ENCODE data around the gene DENND10.
"Not testable (repeated sequence)": the region's sequence is repeated elsewhere in the genome, so short reads cannot be mapped to it uniquely, and the experiment has no call there.

Gene DENND10

GRCh38 chr10:119132521-119133345 lies 28.8 kb downstream of the DENND10 start:
- peak overlapping the region; percentile 62 for H3K4me3 Mint-ChIP-seq
- H3K36me3 Mint-ChIP-seq (ENCODE audit: low read depth), result peaks cover 61% of the 10 kb centered on the region
- intact Hi-C loops (cut with micrococcal nuclease), result no loop called here
- H3K9me3 Mint-ChIP-seq, result no peaks in the 10 kb centered on the region
- peaks cover 66% of the 10 kb centered on the region for H3K4me1 Mint-ChIP-seq (ENCODE audit: low read depth)
- peak overlapping the region; percentile 91 for H3K27ac Mint-ChIP-seq
- no peaks in the 10 kb centered on the region for H3K27me3 Mint-ChIP-seq

- intact Hi-C loops (cut with micrococcal nuclease), result no loop called here
- Mint-ChIP-seq H3K36me3 (ENCODE audit: low read depth) (peaks cover 57% of the 10 kb centered on the region), H3K27me3 (no peaks in the 10 kb centered on the region), H3K27ac (peak overlapping the region; percentile 91), H3K4me3 (no peak overlapping the region), H3K9me3 (no peaks in the 10 kb centered on the region), H3K4me1 (ENCODE audit: low read depth) (peaks cover 70% of the 10 kb centered on the region)
These were observed 30.0 kb downstream of the DENND10 start for GRCh38 chr10:119133949-119134348.

GRCh38 chr10:119135513-119135881 lies 31.6 kb downstream of the DENND10 start:
- H3K4me3 Mint-ChIP-seq, result no peak overlapping the region
- intact Hi-C loops (cut with micrococcal nuclease), result loop anchor here (5.0 kb wide), 1 partner anchor 62 kb away; no protein-coding TSS in a partner anchor
- H3K27ac Mint-ChIP-seq, result peak overlapping the region; percentile 61
- H3K4me1 Mint-ChIP-seq (ENCODE audit: low read depth), result peaks cover 62% of the 10 kb centered on the region
- H3K36me3 Mint-ChIP-seq (ENCODE audit: low read depth), result peaks cover 57% of the 10 kb centered on the region
- H3K27me3 Mint-ChIP-seq, result no peaks in the 10 kb centered on the region
- H3K9me3 Mint-ChIP-seq, result no peaks in the 10 kb centered on the region

- peaks cover 57% of the 10 kb centered on the region for H3K36me3 Mint-ChIP-seq (ENCODE audit: low read depth)
- H3K9me3 Mint-ChIP-seq, result no peaks in the 10 kb centered on the region
- no peak overlapping the region for H3K27ac Mint-ChIP-seq
- no peaks in the 10 kb centered on the region for H3K27me3 Mint-ChIP-seq
- no peak overlapping the region for H3K4me3 Mint-ChIP-seq
- H3K4me1 Mint-ChIP-seq (ENCODE audit: low read depth), result peaks cover 56% of the 10 kb centered on the region
- intact Hi-C loops (cut with micrococcal nuclease), result loop anchor here (5.0 kb wide), 1 partner anchor 61 kb away; no protein-coding TSS in a partner anchor
These were observed 32.2 kb downstream of the DENND10 start for GRCh38 chr10:119136084-119136483.

- not testable (repeated sequence) for H3K4me3 Mint-ChIP-seq, H3K9me3 Mint-ChIP-seq, H3K27ac Mint-ChIP-seq, H3K27me3 Mint-ChIP-seq
- Mint-ChIP-seq H3K4me1 (ENCODE audit: low read depth) (peaks cover 40% of the 10 kb centered on the region), H3K36me3 (ENCODE audit: low read depth) (peaks cover 55% of the 10 kb centered on the region)
- intact Hi-C loops (cut with micrococcal nuclease), result loop anchor here (5.0 kb wide), 1 partner anchor 59 kb away; no protein-coding TSS in a partner anchor
These were observed 34.0 kb downstream of the DENND10 start for GRCh38 chr10:119137878-119138277.

- Mint-ChIP-seq H3K36me3 (ENCODE audit: low read depth) (peaks cover 55% of the 10 kb centered on the region), H3K4me3 (no peak overlapping the region), H3K4me1 (ENCODE audit: low read depth) (peaks cover 32% of the 10 kb centered on the region), H3K27me3 (no peaks in the 10 kb centered on the region), H3K27ac (peak overlapping the region; percentile 12), H3K9me3 (no peaks in the 10 kb centered on the region)
- intact Hi-C loops (cut with micrococcal nuclease), result loop anchor here (5.0 kb wide), 1 partner anchor 59 kb away; no protein-coding TSS in a partner anchor
These were observed 34.7 kb downstream of the DENND10 start for GRCh38 chr10:119138346-119139306.

- Mint-ChIP-seq H3K4me3 (no peak overlapping the region), H3K4me1 (ENCODE audit: low read depth) (peaks cover 26% of the 10 kb centered on the region), H3K27ac (no peak overlapping the region), H3K9me3 (no peaks in the 10 kb centered on the region), H3K36me3 (ENCODE audit: low read depth) (peaks cover 52% of the 10 kb centered on the region), H3K27me3 (no peaks in the 10 kb centered on the region)
- intact Hi-C loops (cut with micrococcal nuclease), result loop anchor here (5.0 kb wide), 1 partner anchor 58 kb away; no protein-coding TSS in a partner anchor
These were observed 35.7 kb downstream of the DENND10 start for GRCh38 chr10:119139464-119140067.

GRCh38 chr10:119140603-119141245 lies 36.8 kb downstream of the DENND10 start:
- Mint-ChIP-seq H3K36me3 (ENCODE audit: low read depth) (peaks cover 55% of the 10 kb centered on the region), H3K27me3 (no peaks in the 10 kb centered on the region), H3K9me3 (no peaks in the 10 kb centered on the region), H3K4me3 (no peak overlapping the region), H3K4me1 (ENCODE audit: low read depth) (peaks cover 16% of the 10 kb centered on the region), H3K27ac (no peak overlapping the region)
- intact Hi-C loops (cut with micrococcal nuclease), result no loop called here

- no peak overlapping the region for H3K4me3 Mint-ChIP-seq
- H3K36me3 Mint-ChIP-seq (ENCODE audit: low read depth), result peaks cover 78% of the 10 kb centered on the region
- H3K27ac Mint-ChIP-seq, result no peak overlapping the region
- peaks cover 10% of the 10 kb centered on the region for H3K4me1 Mint-ChIP-seq (ENCODE audit: low read depth)
- intact Hi-C loops (cut with micrococcal nuclease), result no loop called here
- H3K9me3 Mint-ChIP-seq, result no peaks in the 10 kb centered on the region
- H3K27me3 Mint-ChIP-seq, result no peaks in the 10 kb centered on the region
These were observed 39.7 kb downstream of the DENND10 start for GRCh38 chr10:119143657-119144056.

GRCh38 chr10:119149157-119149556 lies 45.2 kb downstream of the DENND10 start:
- Mint-ChIP-seq H3K9me3 (no peaks in the 10 kb centered on the region), H3K4me3 (no peak overlapping the region), H3K27ac (no peak overlapping the region), H3K36me3 (ENCODE audit: low read depth) (peaks cover 86% of the 10 kb centered on the region), H3K4me1 (ENCODE audit: low read depth) (no peaks in the 10 kb centered on the region), H3K27me3 (no peaks in the 10 kb centered on the region)
- intact Hi-C loops (cut with micrococcal nuclease), result no loop called here

GRCh38 chr10:119149729-119150128 lies 45.8 kb downstream of the DENND10 start:
- Mint-ChIP-seq H3K4me3 (no peak overlapping the region), H3K27ac (no peak overlapping the region), H3K36me3 (ENCODE audit: low read depth) (peaks cover 92% of the 10 kb centered on the region), H3K27me3 (no peaks in the 10 kb centered on the region), H3K9me3 (no peaks in the 10 kb centered on the region), H3K4me1 (ENCODE audit: low read depth) (no peaks in the 10 kb centered on the region)
- intact Hi-C loops (cut with micrococcal nuclease), result no loop called here

- H3K27me3 Mint-ChIP-seq; H3K4me3 Mint-ChIP-seq; H3K4me1 Mint-ChIP-seq (ENCODE audit: low read depth); H3K27ac Mint-ChIP-seq; H3K9me3 Mint-ChIP-seq; intact Hi-C loops (cut with micrococcal nuclease): not testable (repeated sequence)
- peaks cover 99% of the 10 kb centered on the region for H3K36me3 Mint-ChIP-seq (ENCODE audit: low read depth)
These were observed 47.7 kb downstream of the DENND10 start for GRCh38 chr10:119151601-119152000.

GRCh38 chr10:119153041-119153440 lies 49.1 kb downstream of the DENND10 start:
- Mint-ChIP-seq H3K27ac (no peak overlapping the region), H3K36me3 (ENCODE audit: low read depth) (peaks cover 99% of the 10 kb centered on the region), H3K9me3 (no peaks in the 10 kb centered on the region), H3K4me1 (ENCODE audit: low read depth) (no peaks in the 10 kb centered on the region), H3K27me3 (no peaks in the 10 kb centered on the region), H3K4me3 (no peak overlapping the region)
- intact Hi-C loops (cut with micrococcal nuclease), result no loop called here
